Measurements from ENCODE around the gene ADK.

DNA sequence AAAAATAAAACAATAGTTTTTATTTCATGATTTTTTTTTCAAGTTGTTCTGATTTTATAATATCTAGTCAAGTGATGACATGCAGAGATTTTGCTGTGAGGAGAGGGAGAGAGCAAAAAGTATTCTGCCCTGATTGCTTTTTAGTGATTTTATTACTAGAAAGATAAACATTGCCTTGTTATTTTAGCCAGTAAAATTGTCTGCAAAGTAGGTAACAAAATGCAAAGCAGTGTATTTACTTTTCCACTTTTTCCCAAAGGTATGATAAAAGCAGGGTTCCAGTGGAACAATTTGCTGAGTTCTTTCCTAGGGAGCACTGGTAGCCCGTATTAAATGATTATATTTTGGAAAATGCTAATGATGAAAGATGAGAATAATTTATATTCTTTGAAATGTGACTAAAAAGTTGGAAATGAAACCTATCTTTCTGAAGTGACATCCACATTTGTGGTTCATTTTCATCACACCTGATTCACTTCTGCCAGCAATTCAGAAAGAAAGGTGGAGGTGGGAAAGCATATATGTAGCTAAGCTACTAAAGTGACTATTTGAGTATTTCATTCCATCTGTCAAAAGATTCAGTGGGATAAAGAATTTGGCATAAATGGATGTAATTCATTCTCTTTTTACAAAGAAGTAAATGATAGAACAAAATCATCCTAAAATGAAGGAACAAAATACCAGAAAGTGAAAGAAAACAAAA lies 300.3 kb downstream of the ADK start:
- TF ChIP-seq POLR2AphosphoS5 (IDR thresholded peaks at IDR 0.05; ENCODE audit: low read depth, low read length) = no peak
- TF ChIP-seq TAF1 (IDR thresholded peaks at IDR 0.05; ENCODE audit: borderline replicate concordance, insufficient read depth, low read length) = no peak
- TF ChIP-seq, protein P1, sequence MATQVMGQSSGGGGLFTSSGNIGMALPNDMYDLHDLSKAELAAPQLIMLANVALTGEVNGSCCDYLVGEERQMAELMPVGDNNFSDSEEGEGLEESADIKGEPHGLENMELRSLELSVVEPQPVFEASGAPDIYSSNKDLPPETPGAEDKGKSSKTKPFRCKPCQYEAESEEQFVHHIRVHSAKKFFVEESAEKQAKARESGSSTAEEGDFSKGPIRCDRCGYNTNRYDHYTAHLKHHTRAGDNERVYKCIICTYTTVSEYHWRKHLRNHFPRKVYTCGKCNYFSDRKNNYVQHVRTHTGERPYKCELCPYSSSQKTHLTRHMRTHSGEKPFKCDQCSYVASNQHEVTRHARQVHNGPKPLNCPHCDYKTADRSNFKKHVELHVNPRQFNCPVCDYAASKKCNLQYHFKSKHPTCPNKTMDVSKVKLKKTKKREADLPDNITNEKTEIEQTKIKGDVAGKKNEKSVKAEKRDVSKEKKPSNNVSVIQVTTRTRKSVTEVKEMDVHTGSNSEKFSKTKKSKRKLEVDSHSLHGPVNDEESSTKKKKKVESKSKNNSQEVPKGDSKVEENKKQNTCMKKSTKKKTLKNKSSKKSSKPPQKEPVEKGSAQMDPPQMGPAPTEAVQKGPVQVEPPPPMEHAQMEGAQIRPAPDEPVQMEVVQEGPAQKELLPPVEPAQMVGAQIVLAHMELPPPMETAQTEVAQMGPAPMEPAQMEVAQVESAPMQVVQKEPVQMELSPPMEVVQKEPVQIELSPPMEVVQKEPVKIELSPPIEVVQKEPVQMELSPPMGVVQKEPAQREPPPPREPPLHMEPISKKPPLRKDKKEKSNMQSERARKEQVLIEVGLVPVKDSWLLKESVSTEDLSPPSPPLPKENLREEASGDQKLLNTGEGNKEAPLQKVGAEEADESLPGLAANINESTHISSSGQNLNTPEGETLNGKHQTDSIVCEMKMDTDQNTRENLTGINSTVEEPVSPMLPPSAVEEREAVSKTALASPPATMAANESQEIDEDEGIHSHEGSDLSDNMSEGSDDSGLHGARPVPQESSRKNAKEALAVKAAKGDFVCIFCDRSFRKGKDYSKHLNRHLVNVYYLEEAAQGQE (IDR thresholded peaks at IDR 0.05; ENCODE audit: insufficient read depth in 1 of 2, low read depth in 2 of 2, low read length in 2 of 2) = no peak
